Uterus (tissue), 4 donors: ENCODE results near the gene SLAIN2. TPM values are rescaled to one million over a fixed set of nuclear protein-coding genes. Genes with fewer than 3 reads are reported as not detected.

Experiments
- DNase-seq, 2 donors: peaks; one replicate each; pipeline ENCODE4 v3.0.0-alpha.2; 2019 to 2020
- H3K27ac ChIP-seq, 2 donors: fragments of 200-600 bp; sonication (generic); 1 replicate in 1 of 2; 2 replicates in 1 of 2; pipeline ENCODE4 v1.5.1; 2016 to 2018
- H3K27me3 ChIP-seq, 2 donors: fragments of 200-600 bp; sonication (generic); one replicate each; pipeline ENCODE4 v1.5.1; 2018 to 2019; ENCODE audit warnings: control low read depth in 1 of 2
- H3K36me3 ChIP-seq, 2 donors: fragments of 200-600 bp; sonication (generic); one replicate each; pipeline ENCODE4 v1.5.1; 2019; ENCODE audit warnings: control low read depth in 1 of 2
- H3K4me1 ChIP-seq, 2 donors: fragments of 200-600 bp; sonication (generic); one replicate each; pipeline ENCODE4 v1.5.1; 2018 to 2019; ENCODE audit warnings: control low read depth in 1 of 2
- H3K4me3 ChIP-seq, 2 donors: fragments of 200-600 bp; sonication (generic); 1 replicate in 1 of 2; 2 replicates in 1 of 2; pipeline ENCODE4 v1.5.1; 2018 to 2019; ENCODE audit warnings: mild to moderate bottlenecking in 1 of 2
- H3K9me3 ChIP-seq, 2 donors: fragments of 200-600 bp; sonication (generic); one replicate each; pipeline ENCODE4 v1.5.1; 2019; ENCODE audit warnings: control low read depth in 1 of 2
- CTCF ChIP-seq, 4 experiments: fragments of 200-600 bp in 2 of 4; fragments of 450-650 bp in 2 of 4; sonication (generic) in 2 of 4; IDR thresholded peaks; one replicate each; pipeline ENCODE4 v1.5.1; 2016 to 2019; ENCODE audit warnings: antibody characterized with exemption in 4 of 4, mild to moderate bottlenecking in 2 of 4, moderate library complexity in 1 of 4
- POLR2A ChIP-seq, 2 donors: fragments of 450-650 bp; IDR thresholded peaks; one replicate each; pipeline ENCODE4 v1.6.1; 2016; ENCODE audit warnings: antibody characterized with exemption in 2 of 2, mild to moderate bottlenecking in 1 of 2, moderate library complexity in 1 of 2
- intact Hi-C: fragments of 100-400 bp; cut with DNase I; formaldehyde crosslinking; loops from one replicate; pipeline ENCODE4 v1.15.1; 2023; ENCODE audit warnings: low total_unique reads
- total RNA-seq, 4 donors: library from RNA; depleted of rRNA in 3 of 4; stranded (reverse); fragments of >200 nt in 3 of 4; gene quantifications; one replicate each; pipeline versions ENCODE4 v1.1.0 to v1.2.4, GENCODE V29; 2014 to 2023
- donor health status: DM: yes; HTN: yes; CAD: no.

The SLAIN2 gene
- total RNA-seq, 4 donors from 2014 or later: 20.0 to 120 (median 62.0) TPM

DNA sequence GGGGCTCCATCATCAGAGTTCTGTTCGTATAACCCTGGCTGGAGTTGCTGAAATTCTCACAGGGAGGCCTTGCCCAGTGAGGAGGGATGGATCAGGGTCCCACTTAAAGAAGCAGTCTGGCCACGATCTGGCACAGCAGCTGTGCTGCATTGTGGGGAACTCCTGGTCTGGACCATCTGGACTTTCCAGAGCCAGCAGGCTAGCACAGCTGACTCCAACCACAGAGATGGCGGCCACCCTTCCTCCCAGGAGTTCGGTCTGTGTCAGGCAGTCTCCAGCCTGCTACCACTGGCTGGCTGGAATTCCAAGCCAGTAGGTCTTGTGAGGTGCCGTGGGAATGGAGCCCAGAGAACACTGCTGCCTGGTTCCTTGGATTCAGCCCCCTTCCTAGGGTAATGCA lies 62.0 kb downstream of the SLAIN2 start:
- Histone ChIP-seq H3K27me3 (no peaks in the 10 kb centered on the region), H3K27ac (no peak overlapping the region), H3K4me3 (no peak overlapping the region), H3K9me3 (no peaks in the 10 kb centered on the region), H3K4me1 (no peaks in the 10 kb centered on the region), H3K36me3 (no peaks in the 10 kb centered on the region)
- intact Hi-C loops: no loop called here
- TF ChIP-seq POLR2A (IDR thresholded peaks at IDR 0.05) (no peak), CTCF (IDR thresholded peaks at IDR 0.05) (no peak)
- no peak for DNase-seq

DNA sequence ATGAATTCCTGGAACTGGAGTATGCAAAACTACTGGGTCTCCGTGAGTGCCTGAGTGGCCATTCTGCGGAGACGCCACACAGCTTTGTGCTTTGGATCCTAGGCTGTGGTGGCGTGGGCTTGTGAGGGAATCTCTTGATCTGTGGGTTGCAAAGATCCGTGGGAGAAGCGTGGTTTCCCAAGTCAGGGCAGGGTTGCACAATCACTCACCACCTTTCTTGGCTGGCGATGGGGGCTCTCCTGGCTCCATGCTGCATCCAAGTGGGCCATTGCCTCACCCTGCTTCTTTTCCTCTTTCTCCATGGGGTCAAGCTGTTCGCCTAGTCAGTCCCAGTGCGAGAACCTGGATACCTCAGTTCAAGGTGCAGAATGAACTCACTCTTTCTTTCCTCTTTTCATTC lies 62.5 kb downstream of the SLAIN2 start:
- no peaks in the 10 kb centered on the region for H3K4me1 ChIP-seq
- H3K27me3 ChIP-seq: no peaks in the 10 kb centered on the region
- peaks cover 0 to 3% of the 10 kb centered on the region in 2 donors for H3K36me3 ChIP-seq
- H3K4me3 ChIP-seq: no peak overlapping the region
- no peak for TF ChIP-seq CTCF (IDR thresholded peaks at IDR 0.05)
- TF ChIP-seq POLR2A (IDR thresholded peaks at IDR 0.05): no peak
- no peak for DNase-seq
- intact Hi-C loops: no loop called here
- no peak overlapping the region for H3K27ac ChIP-seq
- no peaks in the 10 kb centered on the region for H3K9me3 ChIP-seq

DNA sequence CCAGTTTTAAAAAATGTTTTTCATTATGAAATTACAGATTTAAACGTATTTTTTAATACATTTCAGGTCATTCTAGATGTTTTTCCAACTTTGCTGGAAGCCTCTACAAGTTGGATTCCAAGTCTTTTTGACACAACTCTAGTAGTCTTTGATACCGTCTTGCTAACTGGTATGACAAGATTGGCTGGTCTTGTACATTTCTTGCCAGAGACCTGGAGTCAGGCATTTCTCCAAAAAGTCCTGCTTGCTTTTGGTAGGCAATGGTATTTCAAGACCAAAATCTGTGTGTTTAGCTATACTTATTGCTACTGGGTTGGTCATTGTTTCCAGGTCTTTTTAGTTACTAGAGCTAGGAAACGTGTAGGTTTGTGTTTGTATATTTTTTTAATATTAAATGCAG lies 64.6 kb downstream of the SLAIN2 start:
- no peak for DNase-seq
- no peaks in the 10 kb centered on the region for H3K4me1 ChIP-seq
- TF ChIP-seq POLR2A (IDR thresholded peaks at IDR 0.05): no peak
- no peak for TF ChIP-seq CTCF (IDR thresholded peaks at IDR 0.05)
- H3K27me3 ChIP-seq: no peaks in the 10 kb centered on the region
- H3K4me3 ChIP-seq: no peak overlapping the region
- H3K36me3 ChIP-seq: peaks cover 0 to 3% of the 10 kb centered on the region in 2 donors
- H3K9me3 ChIP-seq: no peaks in the 10 kb centered on the region
- intact Hi-C loops: no loop called here
- no peak overlapping the region for H3K27ac ChIP-seq

GRCh38 chr4:48409203-48409602 lies 67.9 kb downstream of the SLAIN2 start:
- no peaks in the 10 kb centered on the region for H3K27me3 ChIP-seq
- DNase-seq: no peak
- no peak overlapping the region for H3K27ac ChIP-seq
- H3K4me1 ChIP-seq: no peaks in the 10 kb centered on the region
- TF ChIP-seq CTCF (IDR thresholded peaks at IDR 0.05): no peak
- TF ChIP-seq POLR2A (IDR thresholded peaks at IDR 0.05): no peak
- intact Hi-C loops: no loop called here
- H3K4me3 ChIP-seq: no peak overlapping the region
- H3K9me3 ChIP-seq: no peaks in the 10 kb centered on the region
- peaks cover 0 to 3% of the 10 kb centered on the region in 2 donors for H3K36me3 ChIP-seq

DNA sequence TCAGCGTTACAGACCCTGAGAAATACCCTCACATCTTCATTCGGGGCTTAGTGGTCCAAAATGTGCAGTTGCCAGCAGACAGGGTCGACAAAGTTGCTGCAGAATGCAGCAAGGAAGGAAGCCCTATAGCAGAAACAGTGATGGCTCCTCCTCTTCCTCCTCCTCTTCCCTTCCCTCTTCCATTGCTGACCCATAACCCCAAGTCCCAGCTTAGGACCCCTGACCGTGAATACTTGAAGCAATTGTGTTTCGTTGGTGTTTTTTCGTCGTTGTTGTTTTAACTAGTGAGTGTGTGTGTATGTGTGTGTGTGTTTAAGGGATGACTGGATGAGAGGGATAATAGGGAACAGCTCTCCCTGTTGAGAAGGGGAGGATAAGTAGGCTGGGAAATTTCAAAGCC lies 69.5 kb downstream of the SLAIN2 start:
- H3K9me3 ChIP-seq: no peaks in the 10 kb centered on the region
- no peak for DNase-seq
- no peak overlapping the region for H3K27ac ChIP-seq
- no peaks in the 10 kb centered on the region for H3K27me3 ChIP-seq
- H3K4me3 ChIP-seq: no peak overlapping the region
- no peak for TF ChIP-seq POLR2A (IDR thresholded peaks at IDR 0.05)
- no peak for TF ChIP-seq CTCF (IDR thresholded peaks at IDR 0.05)
- peaks cover 0 to 3% of the 10 kb centered on the region in 2 donors for H3K36me3 ChIP-seq
- intact Hi-C loops: no loop called here
- H3K4me1 ChIP-seq: no peaks in the 10 kb centered on the region
